H1 (cell line): ENCODE measurements around the gene OR13C3. TPM values are rescaled to one million over a fixed set of nuclear protein-coding genes. Genes with fewer than 3 reads are reported as not detected.

ENCODE experiments used
- CTCF ChIP-seq, 3 experiments: IDR thresholded peaks; 1 replicate in 2 of 3; 2 replicates in 1 of 3; pipeline versions ENCODE4 v1.5.1 to v1.6.1; 2011; ENCODE audit warnings: low read length in 3 of 3, mild to moderate bottlenecking in 3 of 3, inconsistent platforms in 2 of 3, low read depth in 1 of 3, moderate library complexity in 1 of 3; ENCODE audit not compliant: insufficient read depth in 1 of 3; ENCODE audit errors: control extremely low read depth in 1 of 3
- EGR1 ChIP-seq: IDR thresholded peaks from 2 replicates; pipeline ENCODE4 v1.6.1; 2011; ENCODE audit warnings: low read depth, low read length, borderline replicate concordance
- HDAC6 ChIP-seq: IDR thresholded peaks from one replicate; pipeline ENCODE4 v1.7.1; 2012; ENCODE audit warnings: low read depth, mild to moderate bottlenecking, inconsistent platforms, low read length, moderate library complexity
- NANOG ChIP-seq: IDR thresholded peaks from 2 replicates; pipeline ENCODE4 v1.6.1; 2011; ENCODE audit warnings: low read length, low read depth, mild to moderate bottlenecking, inconsistent platforms; ENCODE audit not compliant: insufficient read depth, poor library complexity, severe bottlenecking
- RBBP5 ChIP-seq: IDR thresholded peaks from 2 replicates; pipeline ENCODE4 v1.7.1; 2012; ENCODE audit warnings: low read depth, mild to moderate bottlenecking, inconsistent platforms, low read length, moderate library complexity, borderline replicate concordance
- ZNF274 ChIP-seq: IDR thresholded peaks from 2 replicates; pipeline ENCODE4 v1.7.0; 2012; ENCODE audit warnings: low read length, borderline replicate concordance; ENCODE audit errors: extremely low read depth
- polyA plus RNA-seq, 7 experiments: library from polyadenylated mRNA; depleted of rRNA in 3 of 7; stranded (reverse) in 5 of 7; unstranded in 2 of 7; fragments of >200 nt in 5 of 7; fragments of 200-250 nt in 2 of 7; gene quantifications; 1 replicate in 5 of 7; 2 replicates in 1 of 7; 4 replicates in 1 of 7; pipeline versions ENCODE4 v1.2.1 to v1.2.3, GENCODE V29; 2011 to 2013; ENCODE audit warnings: missing spikeins in 2 of 7, mixed read lengths in 2 of 7
- total RNA-seq: library from RNA; stranded (reverse); fragmentation: NEBNext Ultra II Directional; extraction: Animal tissue kit (Norgen Biotek cat#: 25700); gene quantifications from 2 replicates; pipeline ENCODE4 v1.2.1, GENCODE V29; 2021

Gene OR13C3
- total and polyA plus RNA-seq, 2 of the 8 experiments (the other 6 are each of a cell fraction or from before 2014, with no cell fraction given) = not detected

- TF ChIP-seq EGR1 (no peak), ZNF274 (no peak), NANOG (no peak), HDAC6 (no peak), RBBP5 (no peak), CTCF (IDR thresholded peaks at IDR 0.05; ENCODE audit: control extremely low read depth in 1 of 3, insufficient read depth in 1 of 3, low read depth in 1 of 3, low read length in 3 of 3) (no peak)
These were observed 21.8 kb downstream of the OR13C3 start (continued) for GRCh38 chr9:104514901-104515300.
